OCI-LY3 (cell line): ENCODE results near the gene PSENEN.

ENCODE experiments used
- EZH2phosphoT487 ChIP-seq: fragments of 200-600 bp; shearing (Covaris generic); IDR thresholded peaks from 2 replicates; pipeline ENCODE4 v1.6.1; 2018; ENCODE audit warnings: antibody characterized with exemption, mixed run types, low read depth
- TF ChIP-seq, protein P1 (sequence below): fragments of 200-600, 300-600 bp; sonication (generic); IDR thresholded peaks from 2 replicates; pipeline ENCODE4 v1.5.1; 2014; ENCODE audit warnings: antibody characterized with exemption, low read length, low read depth

DNA sequence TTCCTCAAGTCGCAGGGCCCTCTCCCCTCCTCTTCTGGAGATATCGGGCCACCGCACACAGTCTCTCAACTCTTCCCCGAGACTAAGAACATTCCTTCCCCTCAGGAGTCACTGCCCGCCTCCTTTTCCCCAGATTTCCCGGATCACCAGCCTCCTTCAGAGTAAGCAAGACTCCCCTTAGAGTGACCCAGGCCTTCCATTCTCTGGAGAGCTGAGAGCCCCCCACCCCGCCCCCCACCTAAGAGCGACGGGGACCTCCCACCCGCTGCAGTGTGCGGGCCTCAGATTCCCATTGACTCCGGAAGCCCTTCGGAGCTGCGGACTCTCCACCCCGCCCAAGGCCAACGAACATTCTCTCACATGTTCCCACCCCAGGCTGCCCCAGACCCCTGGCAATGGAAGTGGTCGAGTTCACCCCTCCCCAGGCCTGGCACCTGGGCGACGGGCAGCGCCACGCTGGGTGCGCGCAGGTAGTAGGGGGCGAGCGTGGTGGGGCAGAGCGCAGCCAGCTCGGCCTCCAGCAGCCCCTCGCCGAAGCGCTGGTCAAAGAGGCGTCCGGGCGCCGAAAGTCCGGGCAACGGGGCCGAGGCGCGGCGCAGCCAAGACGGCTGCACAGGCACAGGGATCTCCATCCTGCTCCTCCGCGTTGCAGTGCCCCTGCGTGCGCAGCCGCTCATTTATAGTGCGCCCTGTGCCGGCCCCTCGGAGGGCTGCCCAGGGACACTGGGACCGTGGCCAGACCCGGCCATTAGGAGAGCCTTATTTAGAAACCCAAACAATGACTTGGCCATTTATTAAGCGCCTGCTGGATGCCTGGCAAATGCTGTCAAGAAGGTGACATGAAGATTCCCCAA, 11.2 kb downstream of the PSENEN start, which contains the start of gene HSPB6:
- TF ChIP-seq, protein P1, sequence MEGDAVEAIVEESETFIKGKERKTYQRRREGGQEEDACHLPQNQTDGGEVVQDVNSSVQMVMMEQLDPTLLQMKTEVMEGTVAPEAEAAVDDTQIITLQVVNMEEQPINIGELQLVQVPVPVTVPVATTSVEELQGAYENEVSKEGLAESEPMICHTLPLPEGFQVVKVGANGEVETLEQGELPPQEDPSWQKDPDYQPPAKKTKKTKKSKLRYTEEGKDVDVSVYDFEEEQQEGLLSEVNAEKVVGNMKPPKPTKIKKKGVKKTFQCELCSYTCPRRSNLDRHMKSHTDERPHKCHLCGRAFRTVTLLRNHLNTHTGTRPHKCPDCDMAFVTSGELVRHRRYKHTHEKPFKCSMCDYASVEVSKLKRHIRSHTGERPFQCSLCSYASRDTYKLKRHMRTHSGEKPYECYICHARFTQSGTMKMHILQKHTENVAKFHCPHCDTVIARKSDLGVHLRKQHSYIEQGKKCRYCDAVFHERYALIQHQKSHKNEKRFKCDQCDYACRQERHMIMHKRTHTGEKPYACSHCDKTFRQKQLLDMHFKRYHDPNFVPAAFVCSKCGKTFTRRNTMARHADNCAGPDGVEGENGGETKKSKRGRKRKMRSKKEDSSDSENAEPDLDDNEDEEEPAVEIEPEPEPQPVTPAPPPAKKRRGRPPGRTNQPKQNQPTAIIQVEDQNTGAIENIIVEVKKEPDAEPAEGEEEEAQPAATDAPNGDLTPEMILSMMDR: no peak
- TF ChIP-seq EZH2phosphoT487: no peak
